ENCODE data around the gene RASGRF1.

Gene RASGRF1

GRCh38 chr15:79076661-79077060 is 13.9 kb downstream of the RASGRF1 start:
- DNase-seq (ENCODE audit: extremely low spot score): no peak
- no peak for TF ChIP-seq ARNT (IDR thresholded peaks at IDR 0.05)
- TF ChIP-seq FOXM1 (IDR thresholded peaks at IDR 0.05; ENCODE audit: borderline replicate concordance): no peak
- no peak for TF ChIP-seq PKNOX1 (IDR thresholded peaks at IDR 0.05)
- TF ChIP-seq FOXA1 (IDR thresholded peaks at IDR 0.05): no peak
- no peak for TF ChIP-seq CTBP1 (IDR thresholded peaks at IDR 0.05; ENCODE audit: borderline replicate concordance)
- no peak for TF ChIP-seq SP1 (IDR thresholded peaks at IDR 0.05)
- TF ChIP-seq ELF4 (IDR thresholded peaks at IDR 0.05): no peak
- TF ChIP-seq TARDBP (IDR thresholded peaks at IDR 0.05): no peak
- no peak for TF ChIP-seq L3MBTL2 (conservative IDR thresholded peaks at IDR 0.05)
- TF ChIP-seq SUZ12 (IDR thresholded peaks at IDR 0.05): no peak
- TF ChIP-seq NFRKB (IDR thresholded peaks at IDR 0.05): no peak
- TF ChIP-seq HDGF (IDR thresholded peaks at IDR 0.05; ENCODE audit: borderline replicate concordance): no peak
- TF ChIP-seq FOXK2 (IDR thresholded peaks at IDR 0.05): no peak
- TF ChIP-seq LEF1 (IDR thresholded peaks at IDR 0.05; ENCODE audit: borderline replicate concordance): no peak
- no peak for TF ChIP-seq ZNF384 (IDR thresholded peaks at IDR 0.05)
- no peak for TF ChIP-seq BHLHE40 (IDR thresholded peaks at IDR 0.05; ENCODE audit: borderline replicate concordance)
- ChIA-PET CTCF (no interaction called here), POLR2A (no interaction called here)

GRCh38 chr15:79075256-79075655 is 15.3 kb downstream of the RASGRF1 start:
- TF ChIP-seq LEF1 (IDR thresholded peaks at IDR 0.05; ENCODE audit: borderline replicate concordance) (no peak), BHLHE40 (IDR thresholded peaks at IDR 0.05; ENCODE audit: borderline replicate concordance) (no peak), HDGF (IDR thresholded peaks at IDR 0.05; ENCODE audit: borderline replicate concordance) (no peak), ARNT (IDR thresholded peaks at IDR 0.05) (no peak), FOXM1 (IDR thresholded peaks at IDR 0.05; ENCODE audit: borderline replicate concordance) (no peak), TARDBP (IDR thresholded peaks at IDR 0.05) (no peak), SUZ12 (IDR thresholded peaks at IDR 0.05) (no peak), L3MBTL2 (conservative IDR thresholded peaks at IDR 0.05) (no peak), SP1 (IDR thresholded peaks at IDR 0.05) (no peak), FOXK2 (IDR thresholded peaks at IDR 0.05) (no peak)
- DNase-seq (ENCODE audit: extremely low spot score): no peak
- POLR2A ChIA-PET: no interaction called here
- CTCF ChIA-PET: no interaction called here

GRCh38 chr15:79073336-79073735 is 17.2 kb downstream of the RASGRF1 start:
- ChIA-PET CTCF (no interaction called here), POLR2A (no interaction called here)
- TF ChIP-seq BHLHE40 (IDR thresholded peaks at IDR 0.05; ENCODE audit: borderline replicate concordance): no peak
- TF ChIP-seq ELF4 (IDR thresholded peaks at IDR 0.05): no peak
- TF ChIP-seq ZNF384 (IDR thresholded peaks at IDR 0.05): no peak
- no peak for TF ChIP-seq LEF1 (IDR thresholded peaks at IDR 0.05; ENCODE audit: borderline replicate concordance)
- DNase-seq (ENCODE audit: extremely low spot score): no peak

GRCh38 chr15:79071901-79072300 is 18.7 kb downstream of the RASGRF1 start:
- POLR2A ChIA-PET: no interaction called here
- TF ChIP-seq ARNT (IDR thresholded peaks at IDR 0.05): no peak
- TF ChIP-seq NFRKB (IDR thresholded peaks at IDR 0.05): no peak
- TF ChIP-seq ZNF384 (IDR thresholded peaks at IDR 0.05): 0 out of 2 replicates have a peak, but pooled peaks have one; percentile 16
- CTCF ChIA-PET: no interaction called here

GRCh38 chr15:79068790-79069189 is 21.8 kb downstream of the RASGRF1 start:
- TF ChIP-seq SP1 (IDR thresholded peaks at IDR 0.05) (no peak), FOXM1 (IDR thresholded peaks at IDR 0.05; ENCODE audit: borderline replicate concordance) (no peak)
- DNase-seq (ENCODE audit: extremely low spot score): no peak
- CTCF ChIA-PET: no interaction called here
- POLR2A ChIA-PET: no interaction called here

More at GRCh38 chr15:79071901-79072300, 18.7 kb downstream of the RASGRF1 start:
- no peak for DNase-seq (ENCODE audit: extremely low spot score)

- CTCF ChIA-PET: no interaction called here
- DNase-seq (ENCODE audit: extremely low spot score): no peak
- POLR2A ChIA-PET: no interaction called here
- TF ChIP-seq CTBP1 (IDR thresholded peaks at IDR 0.05; ENCODE audit: borderline replicate concordance) (no peak), PKNOX1 (IDR thresholded peaks at IDR 0.05) (no peak), FOXM1 (IDR thresholded peaks at IDR 0.05; ENCODE audit: borderline replicate concordance) (no peak)
Measured at GRCh38 chr15:79067969-79068368, 22.6 kb downstream of the RASGRF1 start.

- DNase-seq (ENCODE audit: extremely low spot score): no peak
- TF ChIP-seq HDGF (IDR thresholded peaks at IDR 0.05; ENCODE audit: borderline replicate concordance): no peak
- TF ChIP-seq BHLHE40 (IDR thresholded peaks at IDR 0.05; ENCODE audit: borderline replicate concordance): no peak
- TF ChIP-seq SP1 (IDR thresholded peaks at IDR 0.05): no peak
- TF ChIP-seq NFRKB (IDR thresholded peaks at IDR 0.05): no peak
- no peak for TF ChIP-seq ZNF384 (IDR thresholded peaks at IDR 0.05)
- ChIA-PET POLR2A (no interaction called here), CTCF (interaction anchor here (1.3 kb wide), 1 partner anchor 27 kb away, joined by 3 read pairs; no protein-coding TSS in a partner anchor)
Measured at GRCh38 chr15:79067072-79067833, 23.3 kb downstream of the RASGRF1 start.
